ENCODE data around the gene TMEM87A. TPM values are rescaled to one million over a fixed set of nuclear protein-coding genes. Genes with fewer than 3 reads are reported as not detected.

TMEM87A gene, protein sequence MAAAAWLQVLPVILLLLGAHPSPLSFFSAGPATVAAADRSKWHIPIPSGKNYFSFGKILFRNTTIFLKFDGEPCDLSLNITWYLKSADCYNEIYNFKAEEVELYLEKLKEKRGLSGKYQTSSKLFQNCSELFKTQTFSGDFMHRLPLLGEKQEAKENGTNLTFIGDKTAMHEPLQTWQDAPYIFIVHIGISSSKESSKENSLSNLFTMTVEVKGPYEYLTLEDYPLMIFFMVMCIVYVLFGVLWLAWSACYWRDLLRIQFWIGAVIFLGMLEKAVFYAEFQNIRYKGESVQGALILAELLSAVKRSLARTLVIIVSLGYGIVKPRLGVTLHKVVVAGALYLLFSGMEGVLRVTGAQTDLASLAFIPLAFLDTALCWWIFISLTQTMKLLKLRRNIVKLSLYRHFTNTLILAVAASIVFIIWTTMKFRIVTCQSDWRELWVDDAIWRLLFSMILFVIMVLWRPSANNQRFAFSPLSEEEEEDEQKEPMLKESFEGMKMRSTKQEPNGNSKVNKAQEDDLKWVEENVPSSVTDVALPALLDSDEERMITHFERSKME
- 42.1 and 54.0 TPM in 2 replicates for total RNA-seq

DNA sequence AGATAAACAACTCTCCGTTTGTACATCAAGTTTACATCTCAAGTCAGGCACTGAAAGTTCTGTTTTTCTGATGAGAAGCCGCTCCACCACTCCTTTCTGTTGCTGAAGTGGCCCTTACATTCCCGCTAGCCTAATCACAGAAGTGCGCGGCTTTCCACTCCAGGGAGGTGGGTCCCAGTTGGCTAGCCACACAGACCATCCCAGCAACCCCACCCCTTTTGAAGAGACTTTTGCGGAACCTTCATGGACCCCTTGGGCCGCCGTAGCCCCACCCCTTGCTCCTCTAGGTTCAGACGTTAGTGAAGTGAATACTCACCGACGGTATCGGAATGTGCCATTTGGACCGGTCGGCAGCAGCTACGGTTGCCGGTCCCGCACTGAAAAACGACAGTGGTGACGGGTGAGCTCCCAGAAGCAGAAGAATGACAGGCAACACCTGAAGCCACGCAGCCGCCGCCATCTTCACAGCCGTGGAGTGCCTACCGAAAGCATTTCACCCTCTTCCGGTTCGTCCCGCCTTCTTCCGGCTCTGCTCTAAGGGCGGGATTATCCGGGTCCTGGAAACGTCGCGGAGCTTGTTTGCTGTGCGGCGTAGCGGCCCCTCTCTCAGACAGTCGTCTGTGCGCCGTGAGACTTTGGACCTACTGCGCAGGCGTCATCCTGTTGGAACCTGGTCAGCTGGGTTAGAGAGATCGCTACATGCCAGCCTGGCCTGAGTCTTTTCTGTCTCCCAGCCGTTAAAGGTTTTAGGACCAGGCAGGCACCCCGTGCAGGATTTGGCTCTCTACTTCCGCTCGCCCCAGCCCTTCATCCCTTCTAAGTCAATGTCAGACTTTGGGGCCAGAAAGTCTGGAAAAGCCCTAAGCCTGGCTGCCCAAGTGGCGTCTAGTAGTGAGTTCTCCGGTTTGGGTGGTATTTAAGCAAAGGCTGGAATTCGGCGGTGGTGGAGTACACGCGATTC is at the start of gene TMEM87A, which contains the start of gene GANC:
TMEM87A (minus strand) TSS at position 495 of the 961 bp plus-strand sequence; CDS start at position 460, 35 bp downstream.
GANC (plus strand) TSS at position 263 of the 961 bp plus-strand sequence. CDS start 1,281 bp downstream, outside the sequence.

DNA sequence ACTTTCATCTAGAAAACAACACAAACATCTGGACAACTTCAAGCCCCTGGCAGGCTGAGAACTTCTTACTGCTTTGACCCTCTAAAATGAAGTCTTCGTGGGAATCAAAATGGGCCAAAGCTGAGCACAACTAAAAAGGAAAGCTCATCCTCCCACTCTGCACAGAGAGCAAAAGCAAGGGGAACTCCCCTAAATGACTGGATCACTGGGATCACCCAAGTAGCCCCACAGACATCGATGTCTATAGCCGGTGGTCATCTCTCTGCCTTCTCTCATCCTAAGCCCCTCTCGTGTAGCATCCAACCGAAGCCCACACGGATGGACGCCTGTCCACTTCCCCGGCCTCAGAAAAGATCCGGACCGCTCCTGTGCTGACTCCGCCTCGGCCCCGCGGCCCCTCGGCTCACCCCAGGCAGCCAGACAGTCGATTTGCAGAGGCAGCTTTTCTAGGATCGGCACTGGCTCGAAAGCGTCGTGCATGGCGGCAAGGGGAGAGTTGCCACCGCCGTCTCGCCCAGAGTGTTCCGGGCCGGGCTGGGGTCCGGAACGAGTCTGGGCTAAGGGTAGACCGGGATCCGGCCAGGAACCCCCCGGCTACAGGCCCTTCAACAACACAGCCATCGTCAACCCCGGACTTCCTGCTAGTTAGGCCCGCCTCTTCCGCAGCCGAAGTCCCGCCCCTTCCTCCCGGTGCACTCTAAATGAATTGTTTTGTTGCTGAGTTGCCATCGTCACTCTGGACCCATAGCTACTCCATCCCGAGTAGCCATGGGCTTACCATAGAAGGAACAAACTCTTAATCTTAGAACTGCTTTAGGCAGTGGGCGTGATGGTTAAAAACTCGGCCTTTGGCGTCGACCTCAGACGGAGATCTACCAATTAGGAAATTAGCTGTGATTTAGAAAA is 65.3 kb downstream of the TMEM87A start, which contains the start of gene VPS39:
VPS39 (minus strand) TSS at position 631 of the 906 bp plus-strand sequence; CDS start at position 480, 151 bp downstream.

Other genes with a start within 250 kb of the TMEM87A start
- gene PLA2G4D, start 178.9 kb downstream of the TMEM87A start, total RNA-seq, result under 0.01 TPM in 1 of 2 replicates, not detected in the other
- gene PLA2G4F, start 116.8 kb downstream of the TMEM87A start, total RNA-seq, result not detected in 2 replicates
- gene VPS39, start 65.1 kb downstream of the TMEM87A start, total RNA-seq, result 57.7 and 62.1 TPM in 2 replicates
- gene GANC, start 232 bp downstream of the TMEM87A start, total RNA-seq, result 20.1 and 24.9 TPM in 2 replicates
- gene CAPN3, start 86.1 kb upstream of the TMEM87A start, total RNA-seq, result 1.6 and 2.7 TPM in 2 replicates
- 76.0 and 80.8 TPM in 2 replicates for gene ZNF106, start 217.7 kb upstream of the TMEM87A start, total RNA-seq
- gene SNAP23, start 222.2 kb upstream of the TMEM87A start, total RNA-seq, result 66.4 and 82.4 TPM in 2 replicates

Data from smooth muscle cell of the pulmonary artery (primary cell).